Thymus (tissue), 11 donors: ENCODE measurements around the gene SEMA4D. TPM values are rescaled to one million over a fixed set of nuclear protein-coding genes. Genes with fewer than 3 reads are reported as not detected.

Experiments
- DNase-seq, 9 donors: peaks; one replicate each; pipeline ENCODE4 v3.0.0-alpha.2; 2013; ENCODE audit warnings: low spot score in 9 of 9, low read depth in 6 of 9, missing footprints in 1 of 9
- H3K27ac ChIP-seq, 2 donors: one replicate each; pipeline ENCODE4 v1.5.1; 2013; ENCODE audit warnings: control low read depth in 1 of 2, low read depth in 1 of 2, low read length in 1 of 2, mild to moderate bottlenecking in 1 of 2, moderate library complexity in 1 of 2
- H3K27me3 ChIP-seq, 2 donors: one replicate each; pipeline ENCODE4 v1.5.1; 2013; ENCODE audit warnings: low read length in 1 of 2; ENCODE audit not compliant: control insufficient read depth in 2 of 2, insufficient read depth in 1 of 2
- H3K36me3 ChIP-seq, 2 donors: one replicate each; pipeline ENCODE4 v1.5.1; 2013; ENCODE audit warnings: low read length in 1 of 2, mild to moderate bottlenecking in 1 of 2, moderate library complexity in 1 of 2; ENCODE audit not compliant: control insufficient read depth in 2 of 2, insufficient read depth in 2 of 2
- H3K4me1 ChIP-seq, 2 donors: one replicate each; pipeline ENCODE4 v1.5.1; 2013; ENCODE audit warnings: low read length in 2 of 2; ENCODE audit not compliant: control insufficient read depth in 2 of 2, insufficient read depth in 2 of 2
- H3K4me3 ChIP-seq, 2 donors: one replicate each; pipeline ENCODE4 v1.5.1; 2013; ENCODE audit warnings: low read length in 2 of 2, control low read depth in 1 of 2, mild to moderate bottlenecking in 1 of 2
- H3K9me3 ChIP-seq, 2 donors: one replicate each; pipeline ENCODE4 v1.5.1; 2013; ENCODE audit warnings: low read length in 1 of 2, mild to moderate bottlenecking in 1 of 2; ENCODE audit not compliant: control insufficient read depth in 2 of 2, insufficient read depth in 1 of 2
- WGBS: extraction: QIAGEN DNeasy Blood & Tissue Kit; methylation state at CpG from one replicate; pipeline ENCODE4 v1.1.7; 2013; 5-methylcytosine and 5-hydroxymethylcytosine counted together
- polyA plus RNA-seq: library from polyadenylated mRNA; stranded (reverse); fragments of 200-250 nt; gene quantifications from one replicate; pipeline ENCODE4 v1.2.3, GENCODE V29; 2013
- total RNA-seq: library from RNA; stranded (reverse); fragments of 120-200 nt; gene quantifications from one replicate; pipeline ENCODE4 v1.2.4, GENCODE V29; 2013
- donor health status: healthy.

The SEMA4D gene
- total and polyA plus RNA-seq, 2 donors, result 26.8 to 62.1 TPM

- H3K4me3 ChIP-seq, result no peak overlapping the region
- no peaks in the 10 kb centered on the region for H3K27me3 ChIP-seq
- no peak for DNase-seq
- no peak overlapping the region for H3K27ac ChIP-seq
- WGBS, result 97% methylated on average over 22 of the region's 22 CpGs
- peaks cover 48 to 49% of the 10 kb centered on the region in 2 donors for H3K36me3 ChIP-seq
- peaks cover 6 to 24% of the 10 kb centered on the region in 2 donors for H3K4me1 ChIP-seq
- no peaks in the 10 kb centered on the region for H3K9me3 ChIP-seq
Observed at GRCh38 chr9:89442981-89443814, 54.7 kb downstream of the SEMA4D start.

- H3K27ac ChIP-seq, result no peak overlapping the region
- H3K36me3 ChIP-seq, result peaks cover 44 to 50% of the 10 kb centered on the region in 2 donors
- 88% methylated on average over 9 of the region's 9 CpGs for WGBS
- no peak overlapping the region for H3K4me3 ChIP-seq
- no peaks in the 10 kb centered on the region for H3K9me3 ChIP-seq
- H3K27me3 ChIP-seq, result no peaks in the 10 kb centered on the region
- peaks cover 12 to 28% of the 10 kb centered on the region in 2 donors for H3K4me1 ChIP-seq
- no peak for DNase-seq
Observed at GRCh38 chr9:89442501-89442978, 55.4 kb downstream of the SEMA4D start.

- peaks cover 40 to 48% of the 10 kb centered on the region in 2 donors for H3K36me3 ChIP-seq
- peaks cover 0 to 2% of the 10 kb centered on the region in 2 donors for H3K9me3 ChIP-seq
- H3K27me3 ChIP-seq, result no peaks in the 10 kb centered on the region
- H3K27ac ChIP-seq, result no peak overlapping the region
- DNase-seq, result no peak
- H3K4me3 ChIP-seq, result no peak overlapping the region
- peaks cover 18 to 30% of the 10 kb centered on the region in 2 donors for H3K4me1 ChIP-seq
- 99% methylated on average over 8 of the region's 8 CpGs for WGBS
Observed at GRCh38 chr9:89441986-89442385, 55.9 kb downstream of the SEMA4D start.

- Histone ChIP-seq H3K9me3 (peaks cover 0 to 6% of the 10 kb centered on the region in 2 donors), H3K4me3 (no peak overlapping the region), H3K36me3 (peaks cover 38 to 51% of the 10 kb centered on the region in 2 donors), H3K27ac (no peak overlapping the region), H3K4me1 (peaks cover 21 to 34% of the 10 kb centered on the region in 2 donors), H3K27me3 (no peaks in the 10 kb centered on the region)
- DNase-seq, result no peak
- WGBS, result 90% methylated on average over 3 of the region's 3 CpGs
Observed at GRCh38 chr9:89441655-89441970, 56.3 kb downstream of the SEMA4D start.

- Histone ChIP-seq H3K9me3 (peaks cover 0 to 6% of the 10 kb centered on the region in 2 donors), H3K36me3 (peaks cover 39 to 49% of the 10 kb centered on the region in 2 donors), H3K27ac (no peak overlapping the region), H3K4me3 (no peak overlapping the region), H3K27me3 (no peaks in the 10 kb centered on the region), H3K4me1 (peaks cover 26 to 39% of the 10 kb centered on the region in 2 donors)
- DNase-seq, result no peak
- WGBS, result 97% methylated on average over 16 of the region's 16 CpGs
Observed at GRCh38 chr9:89440951-89441654, 56.8 kb downstream of the SEMA4D start.

- no peak overlapping the region for H3K4me3 ChIP-seq
- 92% methylated on average over 7 of the region's 7 CpGs for WGBS
- no peaks in the 10 kb centered on the region for H3K27me3 ChIP-seq
- no peak overlapping the region for H3K27ac ChIP-seq
- peaks cover 29 to 44% of the 10 kb centered on the region in 2 donors for H3K4me1 ChIP-seq
- peaks cover 40 to 50% of the 10 kb centered on the region in 2 donors for H3K36me3 ChIP-seq
- H3K9me3 ChIP-seq, result peaks cover 0 to 6% of the 10 kb centered on the region in 2 donors
- no peak for DNase-seq
Observed at GRCh38 chr9:89440548-89440947, 57.4 kb downstream of the SEMA4D start.

- H3K27me3 ChIP-seq, result no peaks in the 10 kb centered on the region
- H3K27ac ChIP-seq, result peak overlapping the region in 1 of 2 donors; percentile 56
- peaks cover 40 to 46% of the 10 kb centered on the region in 2 donors for H3K36me3 ChIP-seq
- H3K4me3 ChIP-seq, result no peak overlapping the region
- peaks cover 0 to 6% of the 10 kb centered on the region in 2 donors for H3K9me3 ChIP-seq
- no peak for DNase-seq
- 83% methylated on average over 8 of the region's 8 CpGs for WGBS
- H3K4me1 ChIP-seq, result peaks cover 32 to 47% of the 10 kb centered on the region in 2 donors
Observed at GRCh38 chr9:89440046-89440445, 57.9 kb downstream of the SEMA4D start.

GRCh38 chr9:89439571-89439970 is 58.3 kb downstream of the SEMA4D start:
- DNase-seq, result no peak
- Histone ChIP-seq H3K4me1 (peaks cover 32 to 47% of the 10 kb centered on the region in 2 donors), H3K27ac (no peak overlapping the region), H3K27me3 (no peaks in the 10 kb centered on the region), H3K9me3 (peaks cover 0 to 6% of the 10 kb centered on the region in 2 donors), H3K4me3 (no peak overlapping the region), H3K36me3 (peaks cover 40 to 48% of the 10 kb centered on the region in 2 donors)
- WGBS, result 95% methylated on average over 10 of the region's 10 CpGs

- Histone ChIP-seq H3K36me3 (peaks cover 31 to 48% of the 10 kb centered on the region in 2 donors), H3K27me3 (no peaks in the 10 kb centered on the region), H3K27ac (no peak overlapping the region), H3K4me3 (no peak overlapping the region), H3K9me3 (peaks cover 0 to 6% of the 10 kb centered on the region in 2 donors), H3K4me1 (peaks cover 32 to 45% of the 10 kb centered on the region in 2 donors)
- DNase-seq, result no peak
- WGBS, result 97% methylated on average over 7 of the region's 7 CpGs
Observed at GRCh38 chr9:89438194-89438593, 59.7 kb downstream of the SEMA4D start.
